NCI-H1694 (cell line): ENCODE results near the gene RASAL2.

Source experiments
- DNase-seq: peaks from one replicate; lab custom pipeline; 2025; lab: John Stamatoyannopoulos, UW

Gene RASAL2

GRCh38 chr1:178458203-178458602 is 364.3 kb downstream of the RASAL2 start:
- no peak for DNase-seq

GRCh38 chr1:178461104-178461503 is 367.2 kb downstream of the RASAL2 start:
- no peak for DNase-seq

GRCh38 chr1:178461701-178462100 is 367.8 kb downstream of the RASAL2 start:
- DNase-seq: no peak

- no peak for DNase-seq
Observed at GRCh38 chr1:178464141-178464540, 370.2 kb downstream of the RASAL2 start.

GRCh38 chr1:178464566-178464965 is 370.7 kb downstream of the RASAL2 start:
- no peak for DNase-seq

GRCh38 chr1:178465011-178465410 is 371.1 kb downstream of the RASAL2 start:
- DNase-seq: no peak

- no peak for DNase-seq
Observed at GRCh38 chr1:178467837-178468236, 373.9 kb downstream of the RASAL2 start.

- DNase-seq: no peak
Observed at GRCh38 chr1:178470411-178470960, 376.6 kb downstream of the RASAL2 start.

- no peak for DNase-seq
Observed at GRCh38 chr1:178472531-178472930, 378.6 kb downstream of the RASAL2 start.

- DNase-seq: no peak
Observed at GRCh38 chr1:178477373-178477772, 383.5 kb downstream of the RASAL2 start.

GRCh38 chr1:178477841-178478240 is 383.9 kb downstream of the RASAL2 start:
- no peak for DNase-seq

- no peak for DNase-seq
Observed at GRCh38 chr1:178483251-178483957, 389.5 kb downstream of the RASAL2 start.

GRCh38 chr1:178484698-178485225 is 390.9 kb downstream of the RASAL2 start:
- no peak for DNase-seq

GRCh38 chr1:178485541-178485981 is 391.7 kb downstream of the RASAL2 start:
- DNase-seq: no peak

GRCh38 chr1:178486100-178487069 is 392.5 kb downstream of the RASAL2 start:
- no peak for DNase-seq

- no peak for DNase-seq
Observed at GRCh38 chr1:178487070-178487615, 393.2 kb downstream of the RASAL2 start.

GRCh38 chr1:178488393-178488792 is 394.5 kb downstream of the RASAL2 start:
- DNase-seq: no peak

GRCh38 chr1:178489399-178489798 is 395.5 kb downstream of the RASAL2 start:
- no peak for DNase-seq

GRCh38 chr1:178490136-178490535 is 396.2 kb downstream of the RASAL2 start:
- no peak for DNase-seq

GRCh38 chr1:178490967-178491366 is 397.1 kb downstream of the RASAL2 start:
- no peak for DNase-seq

- no peak for DNase-seq
Observed at GRCh38 chr1:178491721-178492120, 397.8 kb downstream of the RASAL2 start.

GRCh38 chr1:178492341-178492740 is 398.4 kb downstream of the RASAL2 start:
- DNase-seq: no peak
